Upper lobe of left lung (tissue), 4 donors: Measurements from ENCODE around the gene TFCP2.

Experiments
- EP300 ChIP-seq, 4 donors: sonication (generic); formaldehyde crosslinking; IDR thresholded peaks; one replicate each; pipeline ENCODE4 v1.5.1; 2017; ENCODE audit warnings: antibody characterized with exemption in 4 of 4, control low read depth in 2 of 4
- POLR2A ChIP-seq, 4 donors: fragments of 450-650 bp; IDR thresholded peaks; one replicate each; pipeline ENCODE4 v1.5.1; 2016 to 2017; ENCODE audit warnings: antibody characterized with exemption in 4 of 4, mild to moderate bottlenecking in 2 of 4

GRCh38 chr12:51076236-51076930, 96.6 kb downstream of the TFCP2 start:
- TF ChIP-seq EP300 (IDR thresholded peaks at IDR 0.05) (no peak), POLR2A (IDR thresholded peaks at IDR 0.05) (no peak)
